ENCODE measurements around the gene PCDH12. TPM values are rescaled to one million over a fixed set of nuclear protein-coding genes. Genes with fewer than 3 reads are reported as not detected.

The PCDH12 gene
- total and polyA plus RNA-seq, 2 of the 8 experiments (the other 6 are each of a cell fraction or from before 2014, with no cell fraction given), result 0.06 to 0.17 TPM

GRCh38 chr5:141986072-141986471, 28.1 kb upstream of the PCDH12 start:
- CTCF ChIA-PET (ENCODE audit: partially characterized antibody), result interaction anchor here (1.1 to 2.4 kb wide), 4 partner anchors 17 to 157 kb away, joined by 5 to 8 read pairs (median 7); partner anchors contain the start of genes GNPDA1 and RNF14
- H3K79me1 ChIP-seq (ENCODE audit: low read depth, low read length), result no peaks in the 10 kb centered on the region

More at GRCh38 chr5:141986072-141986471, 28.1 kb upstream of the PCDH12 start:
- Histone ChIP-seq H2BK120ac (replicated peaks; ENCODE audit: low read depth, low read length) (no peak overlapping the region), H3K27ac (ENCODE audit: low read depth, low read length) (no peak overlapping the region), H3K56ac (replicated peaks; ENCODE audit: insufficient read length, low read depth, low read length) (no peak overlapping the region), H3K4me3 (ENCODE audit: extremely low read depth in 1 of 4, insufficient read depth in 2 of 4, low read depth in 3 of 4, low read length in 4 of 4) (no peak overlapping the region), H3K9ac (replicated peaks in 1 of 4; ENCODE audit: extremely low read depth in 1 of 4, low read depth in 3 of 4, low read length in 3 of 4) (no peak overlapping the region), H3K79me2 (ENCODE audit: control insufficient read depth in 1 of 2, insufficient read depth in 2 of 2, low read length in 2 of 2) (no peaks in the 10 kb centered on the region), H2BK20ac (ENCODE audit: low read length) (no peak overlapping the region), H3K18ac (ENCODE audit: extremely low read depth, low read length) (no peak overlapping the region), H3K27me3 (replicated peaks in 1 of 4; ENCODE audit: control insufficient read depth in 3 of 4, extremely low read depth in 1 of 4, insufficient read depth in 3 of 4, low read length in 3 of 4) (no peaks in the 10 kb centered on the region), H3K23ac (ENCODE audit: insufficient read length) (no peak overlapping the region), H3K23me2 (ENCODE audit: low read depth, low read length) (no peaks in the 10 kb centered on the region), H3K4me1 (replicated peaks in 1 of 4; ENCODE audit: control insufficient read depth in 3 of 4, insufficient read depth in 4 of 4, low read length in 3 of 4) (no peaks in the 10 kb centered on the region), H3K14ac (ENCODE audit: insufficient read length) (no peak overlapping the region), H4K20me1 (replicated peaks in 1 of 2; ENCODE audit: control insufficient read depth in 1 of 2, insufficient read depth in 2 of 2, low read length in 2 of 2) (no peaks in the 10 kb centered on the region), H4K8ac (ENCODE audit: extremely low read depth, insufficient read depth, low read length) (no peak overlapping the region), H3K4ac (replicated peaks; ENCODE audit: insufficient read length, low read depth, low read length) (no peak overlapping the region), H2AK5ac (ENCODE audit: low read depth, low read length) (no peak overlapping the region), H4K5ac (ENCODE audit: insufficient read length, low read depth, low read length) (no peak overlapping the region), H2BK5ac (ENCODE audit: low read depth, low read length) (no peak overlapping the region), H2AFZ (ENCODE audit: low read length) (no peak overlapping the region), H3K36me3 (ENCODE audit: control insufficient read depth in 2 of 4, insufficient read depth in 4 of 4, low read length in 3 of 4) (peaks cover 0 to 27% (median 11%) of the 10 kb centered on the region in 4 experiments; a peak in 5 of 8 replicates), H4K91ac (replicated peaks; ENCODE audit: insufficient read length, low read length) (no peak overlapping the region), H3K4me2 (ENCODE audit: insufficient read depth in 1 of 2, low read depth in 2 of 2, low read length in 2 of 2) (no peak overlapping the region), H3K9me3 (ENCODE audit: insufficient read depth in 2 of 2, low read depth in 1 of 2, low read length in 1 of 2) (no peaks in the 10 kb centered on the region), H2BK12ac (ENCODE audit: low read depth, low read length) (no peak overlapping the region), H2BK15ac (ENCODE audit: low read length) (no peak overlapping the region)
- TF ChIP-seq SAP30 (IDR thresholded peaks at IDR 0.05; ENCODE audit: insufficient read depth, insufficient replicate concordance, low read length) (no peak), POU5F1 (IDR thresholded peaks at IDR 0.05; ENCODE audit: low read depth, low read length) (no peak), TCF12 (IDR thresholded peaks at IDR 0.05; ENCODE audit: low read depth, low read length) (no peak), ATF3 (IDR thresholded peaks at IDR 0.05; ENCODE audit: insufficient read depth, low read depth, low read length) (no peak), EP300 (IDR thresholded peaks at IDR 0.05; ENCODE audit: borderline replicate concordance in 1 of 2, low read depth in 2 of 2, low read length in 2 of 2) (no peak), TEAD4 (IDR thresholded peaks at IDR 0.05; ENCODE audit: low read depth, low read length) (no peak), GABPA (IDR thresholded peaks at IDR 0.05; ENCODE audit: borderline replicate concordance, insufficient read depth, low read length) (no peak), SRF (IDR thresholded peaks at IDR 0.05; ENCODE audit: low read depth, low read length) (no peak)
- FAIRE-seq (no peak), DNase-seq (ENCODE audit: low read depth in 1 of 2, low spot score in 2 of 2) (no peak)
- POLR2A ChIA-PET (ENCODE audit: partially characterized antibody), result interaction anchor here (0.9 to 1.1 kb wide), 2 partner anchors 11 to 17 kb away, joined by 3 to 4 read pairs; partner anchors contain the start of gene RNF14
